GM13976 (cell line): Measurements from ENCODE around the gene SPPL2C.

Experiments
- DNase-seq: peaks from one replicate; pipeline ENCODE4 v3.0.0; 2012; ENCODE audit warnings: low spot score
- CTCF ChIP-seq: IDR thresholded peaks from 2 replicates; pipeline ENCODE4 v1.5.1; 2012; ENCODE audit warnings: borderline replicate concordance, mild to moderate bottlenecking; ENCODE audit not compliant: insufficient read depth; ENCODE audit errors: extremely low read depth, missing control alignments, control extremely low read depth
- in situ Hi-C: fragments of 300-500 bp; cut with MboI; formaldehyde crosslinking; loops from one replicate; pipeline ENCODE4 v1.12.0; 2022; ENCODE audit warnings: low sequenced_read_pairs, mixed read lengths, inconsistent platforms; ENCODE audit not compliant: unreplicated experiment

The SPPL2C gene

GRCh38 chr17:45894022-45894784 is 49.5 kb downstream of the SPPL2C start, which contains the start of gene MAPT:
Gene MAPT, plus strand, starts transcription at chr17:45894554. Its CDS starts 67,784 bp downstream, at chr17:45962338.
- TF ChIP-seq CTCF: peak; percentile 91
- peak; percentile 98 for DNase-seq
- in situ Hi-C loops: no loop called here

DNA sequence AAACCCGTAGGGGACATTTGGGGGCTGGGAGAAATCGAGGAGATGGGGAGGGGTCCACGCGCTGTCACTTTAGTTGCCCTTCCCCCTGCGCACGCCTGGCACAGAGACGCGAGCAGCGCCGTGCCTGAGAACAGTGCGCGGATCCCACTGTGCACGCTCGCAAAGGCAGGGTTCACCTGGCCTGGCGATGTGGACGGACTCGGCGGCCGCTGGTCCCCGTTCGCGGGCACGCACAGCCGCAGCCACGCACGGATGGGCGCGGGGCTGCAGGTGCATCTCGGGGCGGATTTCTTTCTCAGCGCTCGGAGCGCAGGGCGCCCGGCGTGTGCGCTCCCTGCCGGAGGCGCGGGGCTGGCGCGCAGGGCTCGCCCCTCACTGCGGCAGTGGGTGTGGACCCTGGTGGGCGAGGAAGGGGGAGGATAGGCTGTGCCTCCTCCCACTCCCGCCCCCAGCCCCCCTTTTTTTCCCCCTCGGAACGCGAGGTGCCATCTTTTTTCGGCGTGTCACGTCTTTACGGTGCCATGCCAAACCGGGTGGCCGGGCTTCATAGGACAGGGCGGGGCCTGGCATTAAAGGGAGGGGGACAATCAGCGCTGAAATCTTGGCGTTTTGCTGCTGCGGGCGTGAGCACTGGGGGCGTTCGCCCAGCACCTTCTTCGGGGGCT is 50.8 kb downstream of the SPPL2C start:
- in situ Hi-C loops: no loop called here

GRCh38 chr17:45895969-45896785 is 51.5 kb downstream of the SPPL2C start:
- no peak for DNase-seq
- TF ChIP-seq CTCF: no peak
- in situ Hi-C loops: no loop called here

More for the DNA sequence above, 50.8 kb downstream of the SPPL2C start:
- TF ChIP-seq CTCF: no peak
- DNase-seq: peak; percentile 40
